Activated B cell treated with CpG ODN at 0.5 μM for 24 hours (primary cell): Measurements from ENCODE around the gene PCSK1N. TPM values are rescaled to one million over a fixed set of nuclear protein-coding genes. Genes with fewer than 3 reads are reported as not detected.

Experiments used
- ATAC-seq: fragments of 200-7000 bp; cut with Tn5 transposase; one replicate; pipeline ENCODE4 v1.10.0; 2021; ENCODE audit warnings: low read depth, mild to moderate bottlenecking, moderate library complexity
- CTCF ChIA-PET: fragments of 350-600 bp; sonication (Branson Sonifier 250); formaldehyde crosslinking; loops from one replicate; lab custom pipeline; 2021; ENCODE audit warnings: antibody characterized with exemption; lab: Charles Lee
- POLR2A ChIA-PET: fragments of 350-600 bp; sonication (Branson Sonifier 250); formaldehyde crosslinking; loops from one replicate; lab custom pipeline; 2021; ENCODE audit warnings: antibody characterized with exemption; lab: Charles Lee
- DNase-seq: peaks from one replicate; pipeline ENCODE4 v3.0.0; 2022
- H3K27ac Mint-ChIP-seq: one replicate; pipeline ENCODE4 v1.8.0; 2020; ENCODE audit warnings: mixed read lengths
- H3K27me3 Mint-ChIP-seq: one replicate; pipeline ENCODE4 v1.8.0; 2021; ENCODE audit warnings: mixed read lengths
- H3K36me3 Mint-ChIP-seq: one replicate; pipeline ENCODE4 v1.8.0; 2021; ENCODE audit warnings: low read depth, mixed read lengths
- H3K4me1 Mint-ChIP-seq: one replicate; pipeline ENCODE4 v1.8.0; 2021; ENCODE audit warnings: mixed read lengths
- H3K4me3 Mint-ChIP-seq: one replicate; pipeline ENCODE4 v1.8.0; 2020; ENCODE audit warnings: mild to moderate bottlenecking, mixed read lengths
- H3K9me3 Mint-ChIP-seq: one replicate; pipeline ENCODE4 v1.8.0; 2020; ENCODE audit warnings: mixed read lengths
- intact Hi-C: fragments of 100-400 bp; cut with micrococcal nuclease; formaldehyde crosslinking; loops from one replicate; pipeline ENCODE4 v1.15.1; 2024
- total RNA-seq: library from RNA; stranded (reverse); gene quantifications from 2 replicates; pipeline ENCODE4 v1.2.3, GENCODE V29; 2022
- TF ChIP-seq, protein P1 (sequence below): fragments of 200-600 bp; IDR thresholded peaks from one replicate; pipeline ENCODE4 v1.8.0; 2022; ENCODE audit warnings: antibody characterized with exemption, mild to moderate bottlenecking

PCSK1N gene
- total RNA-seq, 1 donor from 2014 or later, result not detected

DNA sequence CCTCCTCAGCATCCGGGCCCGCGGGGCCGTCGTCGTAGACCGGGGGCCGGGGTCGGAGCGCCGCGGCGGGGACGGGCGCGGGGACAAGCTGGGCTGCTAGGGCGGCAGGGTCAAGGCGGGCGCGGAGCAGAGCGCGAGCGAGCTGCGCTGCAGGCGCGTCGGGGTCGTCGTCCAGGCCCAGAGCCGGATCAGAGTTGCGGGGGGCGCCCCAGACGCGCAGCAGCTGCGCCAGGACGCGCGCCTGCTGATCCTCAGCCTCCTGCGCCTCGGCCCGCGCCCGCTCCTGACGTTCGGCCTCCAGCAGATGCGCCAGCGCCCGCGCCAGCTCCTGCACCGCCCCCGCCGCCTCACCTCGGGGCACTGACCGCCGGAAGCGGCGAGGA, 3.5 kb downstream of the PCSK1N start:
- H3K4me3 Mint-ChIP-seq, result no peak overlapping the region
- no peaks in the 10 kb centered on the region for H3K36me3 Mint-ChIP-seq
- peaks cover 17% of the 10 kb centered on the region for H3K4me1 Mint-ChIP-seq
- intact Hi-C loops, result no loop called here
- H3K27ac Mint-ChIP-seq, result no peak overlapping the region
- TF ChIP-seq, protein P1, sequence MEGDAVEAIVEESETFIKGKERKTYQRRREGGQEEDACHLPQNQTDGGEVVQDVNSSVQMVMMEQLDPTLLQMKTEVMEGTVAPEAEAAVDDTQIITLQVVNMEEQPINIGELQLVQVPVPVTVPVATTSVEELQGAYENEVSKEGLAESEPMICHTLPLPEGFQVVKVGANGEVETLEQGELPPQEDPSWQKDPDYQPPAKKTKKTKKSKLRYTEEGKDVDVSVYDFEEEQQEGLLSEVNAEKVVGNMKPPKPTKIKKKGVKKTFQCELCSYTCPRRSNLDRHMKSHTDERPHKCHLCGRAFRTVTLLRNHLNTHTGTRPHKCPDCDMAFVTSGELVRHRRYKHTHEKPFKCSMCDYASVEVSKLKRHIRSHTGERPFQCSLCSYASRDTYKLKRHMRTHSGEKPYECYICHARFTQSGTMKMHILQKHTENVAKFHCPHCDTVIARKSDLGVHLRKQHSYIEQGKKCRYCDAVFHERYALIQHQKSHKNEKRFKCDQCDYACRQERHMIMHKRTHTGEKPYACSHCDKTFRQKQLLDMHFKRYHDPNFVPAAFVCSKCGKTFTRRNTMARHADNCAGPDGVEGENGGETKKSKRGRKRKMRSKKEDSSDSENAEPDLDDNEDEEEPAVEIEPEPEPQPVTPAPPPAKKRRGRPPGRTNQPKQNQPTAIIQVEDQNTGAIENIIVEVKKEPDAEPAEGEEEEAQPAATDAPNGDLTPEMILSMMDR, result no peak
- DNase-seq, result no peak
- CTCF ChIA-PET, result no interaction called here
- H3K9me3 Mint-ChIP-seq, result no peaks in the 10 kb centered on the region
- peaks cover 40% of the 10 kb centered on the region for H3K27me3 Mint-ChIP-seq
- no peak for ATAC-seq
- POLR2A ChIA-PET, result no interaction called here

DNA sequence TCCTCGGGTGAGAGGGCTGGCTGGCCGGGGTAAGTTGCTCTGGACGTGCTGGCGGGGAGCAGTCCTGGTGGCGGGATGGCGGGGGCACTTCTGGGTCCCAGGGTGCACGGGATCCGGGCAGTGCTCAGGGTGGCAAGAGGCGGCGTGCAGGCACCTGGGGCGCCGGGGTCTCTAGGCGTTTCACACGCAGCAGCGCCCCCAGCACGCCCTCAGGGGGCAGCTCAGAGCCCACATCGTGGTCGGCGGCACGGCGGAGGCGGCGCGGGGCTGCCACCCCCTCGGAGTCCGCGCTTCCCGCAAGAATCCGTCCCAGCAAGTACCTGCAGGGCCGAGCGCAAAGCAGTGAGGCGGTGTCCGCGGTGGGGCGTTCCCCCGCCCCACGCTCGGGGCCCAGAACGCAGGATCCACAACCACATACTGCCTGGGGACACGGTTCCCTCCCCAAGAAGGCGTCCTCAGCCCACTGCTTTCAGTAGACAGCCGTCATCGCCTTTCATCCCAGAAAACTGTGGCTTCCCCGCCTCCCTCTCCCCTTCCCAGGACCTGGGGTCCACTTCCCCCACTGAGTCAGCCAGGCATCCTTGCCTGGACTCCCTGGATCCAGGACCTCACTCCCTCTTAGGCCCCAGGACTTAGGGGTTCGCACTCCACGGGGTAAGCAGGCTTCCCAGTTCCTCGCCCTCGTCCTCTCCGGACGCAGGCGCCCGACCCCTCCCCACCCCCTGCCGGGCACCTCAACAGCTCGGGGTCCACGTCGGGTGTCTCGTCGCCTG, 4.1 kb downstream of the PCSK1N start:
- Mint-ChIP-seq H3K27ac (no peak overlapping the region), H3K36me3 (no peaks in the 10 kb centered on the region), H3K4me1 (peaks cover 15% of the 10 kb centered on the region), H3K9me3 (no peaks in the 10 kb centered on the region), H3K4me3 (no peak overlapping the region), H3K27me3 (peaks cover 38% of the 10 kb centered on the region)
- no peak for DNase-seq
- ChIA-PET CTCF (no interaction called here), POLR2A (no interaction called here)
- ATAC-seq, result no peak
- TF ChIP-seq, protein P1, result no peak
- intact Hi-C loops, result no loop called here

DNA sequence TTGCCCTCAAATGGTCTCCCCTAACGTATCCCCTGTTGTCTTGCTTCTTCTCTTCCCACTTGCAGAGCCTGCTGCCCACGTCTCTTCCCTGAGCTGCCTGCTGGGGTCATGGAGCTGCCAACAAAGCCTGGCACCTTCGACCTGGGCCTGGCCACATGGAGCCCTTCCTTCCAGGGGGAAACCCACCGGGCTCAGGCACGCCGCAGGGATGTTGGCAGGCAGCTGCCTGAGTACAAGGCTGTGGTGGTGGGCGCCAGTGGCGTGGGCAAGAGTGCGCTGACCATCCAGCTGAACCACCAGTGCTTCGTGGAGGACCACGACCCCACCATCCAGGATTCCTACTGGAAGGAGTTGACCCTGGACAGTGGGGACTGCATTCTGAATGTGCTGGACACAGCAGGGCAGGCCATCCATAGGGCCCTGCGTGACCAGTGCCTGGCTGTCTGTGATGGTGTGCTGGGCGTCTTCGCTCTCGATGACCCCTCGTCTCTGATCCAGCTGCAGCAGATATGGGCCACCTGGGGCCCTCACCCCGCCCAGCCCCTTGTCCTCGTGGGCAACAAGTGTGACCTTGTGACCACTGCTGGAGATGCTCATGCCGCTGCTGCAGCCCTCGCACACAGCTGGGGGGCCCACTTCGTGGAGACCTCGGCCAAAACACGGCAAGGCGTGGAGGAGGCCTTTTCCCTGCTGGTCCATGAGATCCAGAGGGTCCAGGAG, 6.2 kb downstream of the PCSK1N start:
- POLR2A ChIA-PET, result no interaction called here
- Mint-ChIP-seq H3K4me3 (no peak overlapping the region), H3K4me1 (peaks cover 8% of the 10 kb centered on the region), H3K27me3 (peaks cover 29% of the 10 kb centered on the region), H3K27ac (no peak overlapping the region), H3K9me3 (no peaks in the 10 kb centered on the region), H3K36me3 (peaks cover 4% of the 10 kb centered on the region)
- DNase-seq, result no peak
- intact Hi-C loops, result no loop called here
- TF ChIP-seq, protein P1, result no peak
- CTCF ChIA-PET, result no interaction called here
- ATAC-seq, result no peak

DNA sequence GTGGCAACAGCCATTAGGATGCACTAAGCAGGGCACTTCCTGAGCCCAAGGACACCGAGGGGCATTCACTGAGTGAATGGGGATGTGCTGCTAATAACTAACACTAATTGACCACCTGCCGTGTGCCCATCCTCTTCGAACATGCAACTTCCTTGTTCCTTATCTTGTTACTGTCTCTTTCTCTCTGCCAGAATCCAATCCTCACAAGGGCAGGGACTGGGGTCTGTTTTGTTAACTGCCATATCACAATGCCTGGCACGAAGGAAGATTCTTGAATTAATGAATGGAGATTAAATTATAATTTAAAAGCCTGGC, 7.8 kb downstream of the PCSK1N start:
- Mint-ChIP-seq H3K27ac (no peak overlapping the region), H3K9me3 (no peaks in the 10 kb centered on the region), H3K27me3 (peaks cover 22% of the 10 kb centered on the region), H3K36me3 (peaks cover 13% of the 10 kb centered on the region), H3K4me1 (peaks cover 7% of the 10 kb centered on the region), H3K4me3 (peak overlapping the region; percentile 48)
- intact Hi-C loops, result no loop called here
- CTCF ChIA-PET, result no interaction called here
- ATAC-seq (no peak), DNase-seq (no peak)
- POLR2A ChIA-PET, result no interaction called here
- TF ChIP-seq, protein P1, result no peak

DNA sequence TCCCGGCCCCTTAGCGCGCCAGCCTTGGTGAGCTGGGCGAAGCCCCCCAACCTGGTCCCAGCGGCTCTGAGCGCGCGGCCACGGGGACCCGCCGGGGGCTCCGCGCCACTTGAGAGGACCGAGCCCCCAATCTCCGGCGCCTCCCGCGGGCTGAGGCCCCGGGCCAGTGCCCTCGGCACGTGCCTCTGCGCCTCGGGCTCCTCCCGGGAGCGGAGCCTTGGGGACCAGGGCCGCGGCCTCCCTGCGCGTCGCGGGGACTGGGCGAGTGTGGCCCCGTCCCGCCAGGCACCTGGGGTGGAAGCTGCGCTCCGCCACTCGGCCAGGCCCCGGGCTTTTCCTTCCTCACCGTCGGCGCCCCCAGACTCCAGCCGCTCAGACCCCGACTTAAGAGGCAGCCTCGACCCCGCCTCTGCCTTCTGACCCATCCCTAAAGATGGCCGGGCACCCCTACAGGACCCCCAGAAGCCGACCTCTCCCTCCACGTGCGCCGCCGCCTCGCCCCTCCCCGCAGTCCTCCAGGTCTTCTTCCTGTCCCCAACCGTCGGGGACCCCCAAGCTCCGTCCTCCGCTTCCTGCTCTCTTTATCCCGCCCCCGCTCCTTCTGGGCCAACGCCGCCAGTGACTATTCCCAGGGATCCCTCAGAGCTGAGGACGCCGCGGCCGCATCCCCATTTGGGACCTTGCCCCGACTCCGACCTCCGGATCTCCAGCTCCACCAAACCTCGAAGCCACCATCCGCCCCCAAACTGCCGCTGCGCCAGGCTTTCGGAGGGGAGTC, 8.3 kb downstream of the PCSK1N start:
- TF ChIP-seq, protein P1, result no peak
- peaks cover 19% of the 10 kb centered on the region for H3K36me3 Mint-ChIP-seq
- ChIA-PET CTCF (no interaction called here), POLR2A (no interaction called here)
- intact Hi-C loops, result no loop called here
- H3K9me3 Mint-ChIP-seq, result no peaks in the 10 kb centered on the region
- H3K27me3 Mint-ChIP-seq, result peaks cover 20% of the 10 kb centered on the region
- DNase-seq (no peak), ATAC-seq (no peak)
- H3K4me3 Mint-ChIP-seq, result peak overlapping the region; percentile 48
- H3K27ac Mint-ChIP-seq, result no peak overlapping the region
- peaks cover 7% of the 10 kb centered on the region for H3K4me1 Mint-ChIP-seq
